ENCODE measurements around the gene FOXP4.
A peak's percentile ranks its signal among the peaks of the same experiment; 100 is the strongest.

Gene FOXP4

DNA sequence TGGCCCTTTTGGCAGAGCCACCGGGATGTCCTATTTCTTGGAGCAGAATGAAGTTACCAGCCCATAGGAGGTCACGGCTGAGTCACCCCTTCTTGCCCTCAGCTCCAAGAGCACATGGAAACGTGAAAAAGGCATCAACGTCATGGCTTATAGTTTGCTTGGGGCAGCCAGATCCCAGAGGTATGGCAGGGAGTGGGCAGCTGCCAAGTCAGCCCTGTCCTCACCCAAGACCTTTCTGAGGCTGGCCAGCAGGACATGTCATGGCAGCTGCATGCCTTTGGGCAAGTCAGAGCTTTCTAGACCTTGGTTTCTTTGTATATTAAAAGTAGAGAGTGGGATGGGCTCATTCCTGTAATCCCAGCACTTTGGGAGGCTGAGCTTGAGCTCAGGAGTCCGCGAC is 83.9 kb downstream of the FOXP4 start:
- DNase-seq, result no peak

DNA sequence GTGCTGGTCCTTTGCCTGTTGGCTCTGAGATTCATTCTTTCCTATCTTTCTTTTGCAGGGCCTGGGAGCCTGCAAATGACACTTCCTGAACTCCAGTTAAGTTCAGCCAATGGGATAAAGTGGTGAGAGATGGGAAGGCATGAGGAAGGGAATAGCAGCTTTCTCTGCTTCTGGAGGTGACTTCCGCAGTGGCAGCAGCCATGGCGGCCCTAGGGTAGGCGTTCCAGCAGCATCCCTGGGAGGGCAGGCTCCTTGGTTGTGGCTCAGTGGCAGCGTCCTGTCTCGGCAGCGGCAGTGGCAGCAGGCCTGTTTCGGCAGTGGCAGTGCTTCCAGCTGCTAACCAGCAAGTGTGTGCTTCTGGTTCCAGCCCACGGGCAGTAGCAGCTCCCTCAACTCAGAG is 84.8 kb downstream of the FOXP4 start:
- DNase-seq, result no peak

DNA sequence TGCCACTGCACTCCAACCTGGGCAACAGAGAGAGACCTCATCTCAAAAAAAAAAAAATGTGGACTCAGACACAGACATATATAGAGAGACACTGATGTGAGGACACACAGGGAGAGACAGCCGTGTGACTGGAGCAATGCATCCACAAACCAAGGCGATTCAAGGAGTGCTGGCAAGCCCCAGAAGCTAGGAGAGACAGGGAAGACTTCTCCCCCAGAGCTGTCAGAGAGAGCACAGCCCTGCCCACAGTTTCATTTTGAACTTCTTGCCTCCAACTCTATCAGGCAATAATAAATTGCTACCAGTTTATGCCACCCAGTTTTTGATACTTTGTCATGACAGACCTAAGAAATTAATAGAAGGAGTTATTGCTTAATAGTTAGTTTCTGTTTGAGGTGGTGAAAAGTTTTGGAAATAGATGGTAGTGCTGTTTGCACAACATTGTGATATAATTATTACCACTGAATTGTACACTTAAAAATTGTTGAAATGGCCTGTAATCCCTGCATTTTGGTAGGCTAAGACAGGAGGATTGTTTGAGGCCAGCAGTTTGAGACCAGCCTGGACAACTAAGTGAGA is 87.0 kb downstream of the FOXP4 start:
- no peak for DNase-seq

DNA sequence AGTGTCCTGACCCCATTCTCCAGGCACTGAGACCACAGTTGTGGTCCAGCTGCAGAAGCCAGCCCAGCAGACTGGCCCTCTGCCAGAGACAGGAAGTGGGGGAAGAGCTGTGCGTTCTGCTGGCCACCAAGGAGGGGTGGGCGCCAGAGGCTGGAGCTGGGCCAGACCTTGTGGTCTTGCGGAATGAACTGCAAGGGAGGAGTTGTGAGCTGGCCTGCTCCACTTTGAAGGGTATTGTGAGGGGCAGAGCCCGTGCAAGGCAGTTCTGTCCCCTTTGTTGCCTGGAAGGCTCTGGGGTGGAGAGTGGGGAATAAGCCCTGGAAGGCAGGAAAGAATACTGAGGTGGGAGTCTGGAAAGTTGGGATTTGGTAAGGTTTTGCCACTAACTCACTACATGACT is 88.5 kb downstream of the FOXP4 start:
- DNase-seq, result peak; percentile 47

DNA sequence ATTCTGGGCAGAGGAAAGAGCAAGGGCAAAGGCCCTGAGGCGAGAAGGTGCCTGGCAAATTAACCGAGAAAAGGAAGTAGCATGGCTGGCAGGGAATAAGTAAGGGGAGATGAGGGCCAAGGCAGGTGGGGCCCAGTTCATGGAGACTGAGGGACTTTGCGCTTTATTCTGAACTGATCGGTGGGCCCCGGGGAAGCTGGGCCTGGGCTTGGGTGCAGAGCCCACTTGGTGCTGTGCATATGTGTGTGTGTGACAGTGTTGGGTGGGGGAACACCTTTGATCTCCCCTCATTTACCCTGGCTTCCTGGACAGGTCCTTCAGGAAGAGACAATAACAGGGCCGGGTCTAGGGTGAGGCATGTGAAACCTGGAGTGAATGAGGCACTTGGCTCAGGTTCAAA is 89.2 kb downstream of the FOXP4 start:
- DNase-seq, result no peak

DNA sequence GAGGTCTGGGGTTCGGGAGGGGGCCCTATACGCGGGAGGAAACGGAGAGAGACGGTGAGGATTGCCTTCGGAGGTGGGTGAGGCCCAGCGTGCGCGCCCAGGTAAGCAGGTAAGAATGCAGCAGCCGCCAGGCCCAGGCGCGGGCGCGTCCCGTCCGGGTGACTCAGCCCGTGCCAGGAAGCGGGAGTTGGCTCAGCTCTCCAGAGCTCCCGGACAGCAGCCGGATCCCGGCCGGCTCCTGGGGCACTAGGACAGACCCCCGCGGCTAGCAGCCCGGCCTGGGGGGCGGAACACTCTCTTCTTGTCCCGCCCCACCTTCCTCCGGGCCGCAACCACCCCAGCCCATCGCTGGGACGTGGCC is 90.6 kb downstream of the FOXP4 start:
- DNase-seq, result no peak

DNA sequence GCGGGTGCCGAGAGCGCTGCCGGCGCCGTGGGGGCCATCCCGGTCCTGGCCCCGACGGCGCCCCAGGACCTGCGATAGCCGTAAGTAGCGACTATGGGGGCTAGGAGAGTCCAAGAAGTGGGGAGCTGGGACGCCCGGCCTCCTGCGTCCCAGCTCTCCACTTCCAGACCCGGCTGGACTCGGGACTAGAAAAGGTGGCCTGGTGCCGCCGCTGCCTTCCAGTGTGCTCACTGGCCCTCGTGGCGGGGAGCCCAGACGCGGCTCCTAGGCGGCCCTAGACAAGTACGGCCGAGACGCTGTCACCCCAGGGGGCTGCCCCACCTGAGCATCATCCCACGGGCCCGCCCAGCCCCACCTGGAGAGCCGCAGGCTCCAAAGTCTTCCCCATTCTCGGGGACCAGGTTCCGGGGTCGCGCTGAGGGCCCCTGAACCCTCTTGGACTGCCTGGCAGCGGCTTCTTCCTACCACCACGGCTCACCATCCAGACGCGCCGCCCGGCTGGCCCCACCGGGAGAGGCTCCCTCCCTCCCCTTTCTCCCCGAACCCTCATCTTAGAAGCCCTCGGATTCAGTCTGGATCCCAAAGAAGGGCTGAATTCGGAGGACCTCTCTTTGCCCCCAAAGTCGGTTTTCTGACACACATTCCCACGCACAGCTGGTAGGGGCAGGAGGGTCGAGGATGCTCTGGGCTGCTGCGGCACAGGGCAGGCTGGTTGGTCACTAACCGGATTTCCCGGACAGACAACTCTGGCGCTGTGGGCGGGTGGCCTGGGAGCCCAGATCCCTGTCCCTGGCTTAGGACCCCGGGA is 91.2 kb downstream of the FOXP4 start:
- DNase-seq, result peak; percentile 70

DNA sequence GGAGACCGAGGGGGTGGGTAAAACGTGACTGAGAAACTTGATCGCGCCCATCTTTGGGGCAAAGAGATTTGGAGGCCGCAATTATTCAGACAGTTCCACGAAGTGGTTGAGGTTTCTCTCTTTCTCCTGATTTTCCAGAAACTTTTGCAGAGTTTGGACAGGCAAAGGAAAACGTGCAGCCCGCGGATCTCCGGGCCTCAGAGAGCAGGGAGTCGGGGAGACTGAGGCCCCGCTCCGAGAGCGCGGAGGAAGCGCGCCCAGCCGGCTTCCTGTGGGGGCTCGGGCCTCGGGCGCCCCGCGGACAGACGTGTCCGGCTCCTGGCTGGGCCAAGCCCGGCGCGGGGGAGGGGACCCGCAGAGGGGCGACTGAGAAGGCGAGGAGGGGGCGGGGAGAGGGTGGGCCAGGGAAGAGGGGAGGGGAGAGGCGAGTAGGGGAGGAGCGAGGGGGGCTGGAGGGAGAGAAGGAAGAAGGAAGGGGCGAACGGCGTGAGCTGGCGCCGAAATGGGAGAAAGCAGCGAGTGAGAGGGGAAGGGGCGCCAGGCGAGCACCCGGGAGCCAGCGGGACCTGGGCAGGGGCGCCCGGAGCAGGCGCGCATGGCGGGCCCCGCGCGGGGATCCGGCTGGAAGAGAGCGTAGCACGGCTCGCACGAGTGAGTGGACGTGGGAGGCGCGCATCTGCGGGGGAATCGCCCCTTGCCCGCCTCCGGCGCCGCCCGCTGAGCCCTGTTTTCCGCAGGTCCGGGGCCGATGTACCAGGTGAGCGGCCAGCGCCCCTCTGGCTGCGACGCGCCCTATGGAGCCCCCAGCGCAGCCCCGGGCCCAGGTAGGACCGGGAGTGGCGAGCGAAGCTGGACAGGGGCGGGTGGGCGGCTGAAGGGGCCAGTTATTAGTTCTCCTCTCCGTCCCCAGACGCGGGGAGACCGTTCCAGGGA is 92.1 kb downstream of the FOXP4 start, which contains the start of gene MDFI:
MDFI (plus strand) TSS at position 467 of the 933 bp plus-strand sequence; CDS start at position 749, 282 bp downstream.
- peak; percentile 81 for DNase-seq

DNA sequence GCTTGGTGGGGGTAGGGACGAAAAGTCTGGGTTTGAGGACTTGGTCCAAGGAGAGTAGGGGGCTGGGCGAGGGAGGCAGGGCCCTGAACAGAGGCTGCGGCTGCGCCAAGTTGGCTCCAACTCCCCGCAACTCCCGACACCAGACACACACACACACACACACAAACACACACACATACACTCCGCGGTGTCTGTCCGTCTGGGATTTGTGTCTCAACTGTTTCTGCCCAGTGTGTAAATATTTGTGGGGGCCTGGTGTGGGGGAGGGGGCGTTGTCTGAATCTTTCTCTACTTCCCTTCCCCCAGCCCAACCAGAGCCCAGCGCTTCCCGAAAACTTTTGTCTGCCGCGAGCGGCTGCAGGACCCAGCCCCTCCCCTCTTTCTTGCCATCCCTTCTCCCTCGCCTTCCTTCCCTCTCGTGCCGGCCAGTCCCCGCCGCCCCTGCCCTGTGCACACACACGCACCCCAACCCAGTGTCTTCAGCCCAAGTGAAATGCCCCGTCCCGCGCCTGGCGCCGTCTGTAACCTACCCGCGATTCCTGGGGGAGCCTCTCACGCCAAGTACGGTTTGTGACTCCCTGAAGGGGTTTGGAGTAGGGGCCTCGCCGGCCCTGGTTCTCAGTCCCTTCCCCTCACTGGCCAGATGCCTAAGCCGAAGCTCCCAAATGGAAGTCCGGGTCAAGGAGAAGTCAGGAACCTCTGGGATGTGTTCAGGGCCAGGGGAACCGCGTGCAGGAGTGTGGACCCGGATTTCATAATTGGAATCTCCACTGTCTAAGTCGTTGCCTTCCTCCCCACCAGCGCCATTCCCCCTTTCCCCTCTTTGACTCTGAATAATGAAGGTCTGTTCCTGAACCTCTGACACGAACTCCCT is 93.0 kb downstream of the FOXP4 start:
- DNase-seq, result peak; percentile 80

DNA sequence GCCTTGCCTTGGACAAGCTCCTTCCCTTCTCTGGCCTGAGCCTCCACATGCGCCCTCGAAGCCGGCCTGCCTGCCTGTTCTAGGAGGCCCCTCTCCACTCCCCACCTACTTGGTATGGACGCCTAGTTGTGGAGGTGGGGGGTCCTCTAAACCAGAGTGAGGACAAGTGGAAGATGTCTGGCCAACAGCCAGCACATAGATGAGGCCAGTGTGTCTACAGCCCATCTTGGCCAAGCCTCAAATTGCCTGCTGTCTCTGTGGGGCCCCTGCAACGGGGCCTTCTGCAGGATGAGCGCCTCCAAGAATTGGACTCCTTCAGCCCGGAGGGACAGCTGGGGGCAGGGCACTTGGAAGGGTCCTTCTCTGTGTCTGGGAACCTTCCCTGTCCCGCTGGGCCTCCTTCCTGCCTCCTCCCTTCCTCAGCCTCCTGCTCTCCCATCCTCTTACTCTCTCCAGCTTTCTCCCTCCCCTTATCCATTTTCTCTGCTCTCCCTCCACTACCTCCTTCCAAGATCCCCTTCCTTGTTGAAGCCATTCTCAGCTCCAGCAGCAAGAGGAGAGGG is 93.7 kb downstream of the FOXP4 start:
- peak; percentile 53 for DNase-seq

DNA sequence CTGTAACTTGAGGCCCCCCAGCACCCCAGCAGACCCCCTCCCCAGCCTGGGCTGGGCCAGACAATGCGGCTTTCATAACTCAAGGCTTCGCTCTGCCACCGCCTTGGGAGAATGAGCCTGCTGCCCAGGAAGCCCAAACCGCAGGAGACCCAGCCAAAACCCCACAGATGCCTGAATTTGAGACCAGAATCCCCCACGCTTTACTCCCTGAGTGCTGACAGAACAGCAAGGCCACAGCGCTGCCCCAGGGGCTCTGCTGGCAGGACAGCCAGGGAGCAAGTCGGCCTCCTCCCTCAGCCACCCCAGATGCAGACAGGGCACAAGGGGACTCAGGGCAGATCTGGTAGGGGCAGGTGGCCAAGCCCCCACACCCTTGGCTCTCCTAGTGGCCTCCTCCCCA is 94.2 kb downstream of the FOXP4 start:
- DNase-seq, result no peak

DNA sequence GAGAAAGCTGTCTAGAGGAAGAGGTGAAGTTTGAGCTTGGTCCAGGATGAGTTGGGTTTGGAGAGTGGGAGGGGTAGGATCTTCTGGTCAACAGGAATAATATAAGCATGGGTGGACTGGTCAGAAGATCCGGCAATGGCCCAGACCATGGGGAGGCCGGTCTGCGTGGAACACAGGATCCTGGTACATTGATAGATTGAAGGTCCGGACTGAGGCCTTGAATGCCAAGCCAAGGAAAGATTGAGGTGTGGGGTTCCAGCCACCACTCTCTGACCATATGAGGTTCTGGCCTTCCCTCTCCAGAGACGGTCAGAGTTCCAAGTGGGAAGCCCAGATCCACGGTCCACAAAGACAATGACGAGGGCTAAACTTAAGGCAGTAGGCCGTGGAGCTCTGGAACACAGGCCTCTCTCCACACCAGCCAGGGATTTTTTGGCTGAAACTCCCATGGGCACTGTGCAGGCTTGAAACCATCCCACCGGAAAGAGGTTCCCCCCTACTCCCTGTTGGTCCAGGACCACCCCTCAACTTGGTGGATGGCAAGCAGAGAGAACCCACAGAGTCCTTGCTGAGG is 95.3 kb downstream of the FOXP4 start:
- DNase-seq, result no peak

DNA sequence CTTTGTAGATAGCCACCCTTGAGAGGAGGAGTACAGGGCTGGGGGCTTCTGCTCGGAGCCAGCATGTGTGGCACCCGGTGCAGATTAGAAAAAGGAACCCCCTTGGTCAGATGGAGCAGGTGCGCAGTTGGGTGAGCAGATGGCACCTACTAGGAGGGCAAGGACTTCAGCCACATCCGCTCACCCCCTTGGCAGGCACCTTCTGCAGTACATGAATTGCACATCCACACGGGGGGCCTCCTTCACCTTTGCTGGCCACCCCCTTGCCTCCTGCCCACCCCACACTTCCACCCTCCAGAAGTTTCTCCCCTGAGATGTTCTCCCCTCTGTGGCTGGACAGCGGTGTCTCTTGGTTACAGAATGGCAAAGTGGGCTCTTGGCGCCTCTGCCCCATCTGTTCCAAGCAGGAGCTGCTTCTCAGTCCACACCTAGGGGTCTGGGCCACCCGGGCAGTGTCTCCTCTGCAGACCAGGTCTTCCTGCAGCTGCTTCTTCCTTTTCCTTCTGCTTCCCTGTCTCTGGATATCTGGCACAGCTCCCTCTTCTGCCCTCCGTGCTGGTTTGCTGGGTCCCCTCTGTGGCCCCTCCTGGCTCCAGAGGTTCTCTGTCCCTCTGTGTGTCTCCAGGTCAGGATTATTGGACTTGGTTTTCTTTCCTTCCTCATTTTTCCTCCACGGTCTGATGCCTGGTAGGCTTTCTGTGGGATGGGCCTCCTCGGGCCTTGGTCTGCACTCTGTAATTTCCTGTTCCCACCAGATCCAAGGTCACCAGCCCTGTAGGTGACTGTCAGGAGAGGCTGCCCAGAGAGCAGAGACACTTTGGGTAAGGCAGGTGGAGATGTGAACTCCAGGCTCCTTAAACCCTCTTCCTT is 96.1 kb downstream of the FOXP4 start:
- peak; percentile 35 for DNase-seq

DNA sequence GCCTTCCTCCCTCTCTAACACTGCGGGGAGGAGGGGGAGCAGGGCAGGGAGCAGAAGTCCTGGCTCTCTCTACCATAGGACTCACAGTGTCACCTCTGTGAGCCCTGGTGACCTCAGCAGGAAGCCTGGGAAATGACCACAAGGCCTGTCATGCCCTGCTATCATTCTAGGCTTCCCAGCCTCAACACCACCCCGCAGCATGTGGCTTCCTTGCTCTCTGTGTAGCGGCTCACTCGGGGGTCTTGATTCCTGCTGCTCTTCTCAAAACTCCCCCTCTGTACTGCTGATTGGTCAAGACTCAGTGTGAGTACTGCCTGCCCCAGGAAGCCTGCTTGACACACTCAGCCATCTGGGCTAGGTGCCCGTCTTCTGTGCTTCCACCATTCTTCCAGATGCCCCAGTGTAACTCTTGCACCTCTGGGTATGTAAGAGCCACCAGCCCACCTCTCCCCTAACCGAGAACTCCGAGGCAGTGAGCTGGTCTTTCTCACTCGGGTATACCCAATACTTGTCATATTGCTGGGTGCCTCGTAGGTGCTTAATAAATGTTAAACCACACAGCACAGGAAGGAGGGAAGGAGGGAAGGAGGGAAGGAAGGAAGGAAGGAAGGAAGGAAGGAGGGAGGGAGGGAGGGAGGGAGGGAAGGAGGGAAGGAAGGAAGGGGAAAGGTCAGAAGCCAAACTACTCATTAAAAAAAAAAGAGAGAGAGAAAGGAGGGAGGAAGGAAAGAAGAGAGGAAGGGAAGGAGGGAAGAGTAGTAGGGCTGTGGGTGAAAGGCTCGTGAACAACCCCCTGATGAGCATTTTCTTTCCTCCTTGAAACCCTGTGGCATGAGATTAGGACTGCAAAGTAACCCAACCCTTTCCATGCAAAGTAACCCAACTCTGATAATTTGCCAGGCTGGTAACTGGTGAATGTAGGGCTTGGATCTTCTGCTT is 97.0 kb downstream of the FOXP4 start:
- no peak for DNase-seq

DNA sequence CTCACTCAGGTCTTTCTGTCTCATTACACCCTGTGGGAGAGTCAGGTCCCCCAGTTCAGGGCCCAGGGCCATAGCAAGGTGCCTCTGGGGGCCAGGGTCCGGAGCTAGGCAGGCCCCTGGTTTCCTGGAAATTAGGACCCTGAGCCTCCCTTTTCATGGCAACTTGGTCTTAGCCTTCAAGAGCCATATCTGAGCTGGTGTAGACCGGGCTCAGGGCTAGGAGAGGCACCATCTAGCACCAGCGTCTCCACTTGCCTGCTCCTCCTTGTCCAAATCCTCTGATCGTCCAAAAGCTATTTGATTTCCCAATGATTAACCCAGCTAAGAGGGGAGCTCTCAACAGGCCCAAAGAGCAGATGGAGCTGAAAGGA is 97.7 kb downstream of the FOXP4 start:
- no peak for DNase-seq

DNA sequence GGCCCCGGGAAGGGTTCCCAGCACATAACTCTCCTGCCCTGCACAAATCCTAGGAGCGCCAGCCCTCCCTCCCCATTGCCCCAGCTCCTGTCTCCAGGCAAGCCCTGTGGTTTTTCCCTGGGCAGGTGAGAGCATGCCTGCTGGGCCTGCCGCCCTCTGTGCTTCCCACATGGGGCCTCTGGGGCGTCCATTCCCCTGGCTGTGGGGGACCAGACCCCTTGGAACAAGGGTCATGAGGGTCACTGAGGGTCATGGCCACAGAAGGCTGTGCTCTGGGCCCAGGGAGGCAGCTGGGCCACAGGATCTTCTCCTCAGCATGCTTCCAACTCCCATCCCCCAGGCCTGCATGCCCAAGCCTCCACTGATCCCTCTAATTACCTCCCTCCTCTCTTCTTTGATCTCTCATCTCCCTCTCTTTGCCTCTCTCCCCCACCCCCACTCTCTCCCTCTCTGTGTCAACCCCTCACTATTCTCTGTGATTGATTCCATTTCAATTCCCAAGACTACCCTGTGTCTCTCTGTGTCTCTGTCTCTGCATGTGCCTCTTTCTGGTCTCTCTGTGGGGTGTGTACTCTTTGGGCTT is 98.2 kb downstream of the FOXP4 start:
- DNase-seq, result no peak

DNA sequence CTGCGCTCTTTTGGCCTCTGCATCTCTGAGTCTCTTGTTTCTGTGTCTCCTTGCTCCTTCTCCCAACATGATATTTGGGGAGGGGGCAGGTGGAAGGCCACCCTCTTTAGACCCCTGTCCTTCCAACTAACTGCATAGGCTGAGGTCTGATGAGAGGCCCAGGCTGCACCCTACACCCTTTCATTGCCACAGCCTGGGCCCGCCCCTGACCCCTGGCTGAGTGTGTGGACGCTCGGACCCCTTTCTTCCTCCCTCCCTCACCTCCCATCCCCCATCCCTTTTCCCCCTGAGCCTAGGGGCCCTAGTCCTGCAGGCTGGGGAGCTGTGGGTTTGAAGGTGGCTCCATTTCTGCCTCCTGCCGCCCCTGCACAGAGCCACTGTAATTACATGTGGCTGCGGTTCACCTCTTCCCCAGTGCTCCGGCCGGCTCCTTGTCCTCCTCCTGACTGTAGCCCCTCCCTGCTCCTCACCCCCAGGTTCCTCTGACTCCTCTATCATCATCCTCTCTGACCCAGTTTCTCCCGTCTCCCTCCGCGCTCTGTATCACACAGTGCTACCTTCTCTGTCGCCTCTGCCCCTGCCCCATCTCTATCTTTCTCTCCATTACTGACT is 98.9 kb downstream of the FOXP4 start:
- no peak for DNase-seq
